Left ventricle myocardium inferior (tissue), 1 donor: ENCODE results near the gene ZNF789. TPM values are rescaled to one million over a fixed set of nuclear protein-coding genes. Genes with fewer than 3 reads are reported as not detected.

Source experiments
- DNase-seq: peaks from one replicate; pipeline ENCODE4 v3.0.0-alpha.2; 2020
- H3K27ac ChIP-seq: fragments of 200-600 bp; replicated peaks from 2 replicates; pipeline ENCODE4 v1.8.0; 2021
- H3K27me3 ChIP-seq: fragments of 200-600 bp; 2 replicates; pipeline ENCODE4 v1.8.0; 2021; ENCODE audit warnings: low read depth
- H3K36me3 ChIP-seq: fragments of 200-600 bp; 2 replicates; pipeline ENCODE4 v1.8.0; 2021
- H3K4me1 ChIP-seq: fragments of 200-600 bp; 2 replicates; pipeline ENCODE4 v1.8.0; 2021
- H3K4me3 ChIP-seq: fragments of 200-600 bp; 2 replicates; pipeline ENCODE4 v1.8.0; 2021; ENCODE audit warnings: mild to moderate bottlenecking, moderate library complexity
- H3K9me3 ChIP-seq: fragments of 200-600 bp; replicated peaks from 2 replicates; pipeline ENCODE4 v1.8.0; 2021
- intact Hi-C: fragments of 100-400 bp; cut with micrococcal nuclease; formaldehyde crosslinking; loops from one replicate; pipeline ENCODE4 v1.11.0; 2022
- total RNA-seq: library from RNA; stranded (reverse); fragmentation: NEBNext Ultra II Directional; extraction: Animal tissue kit (Norgen Biotek cat#: 25700); gene quantifications from one replicate; pipeline ENCODE4 v1.2.1, GENCODE V29; 2021
- TF ChIP-seq, protein P1 (sequence below): fragments of 200-600 bp; IDR thresholded peaks from 2 replicates; pipeline ENCODE4 v1.8.0; 2021; ENCODE audit warnings: antibody characterized with exemption, mild to moderate bottlenecking, borderline replicate concordance
- donor health status: DM: no; HTN: yes; CAD: no; lungs with severe emphysema.

The ZNF789 gene
- total RNA-seq, 1 donor from 2014 or later, result 3.3 TPM

DNA sequence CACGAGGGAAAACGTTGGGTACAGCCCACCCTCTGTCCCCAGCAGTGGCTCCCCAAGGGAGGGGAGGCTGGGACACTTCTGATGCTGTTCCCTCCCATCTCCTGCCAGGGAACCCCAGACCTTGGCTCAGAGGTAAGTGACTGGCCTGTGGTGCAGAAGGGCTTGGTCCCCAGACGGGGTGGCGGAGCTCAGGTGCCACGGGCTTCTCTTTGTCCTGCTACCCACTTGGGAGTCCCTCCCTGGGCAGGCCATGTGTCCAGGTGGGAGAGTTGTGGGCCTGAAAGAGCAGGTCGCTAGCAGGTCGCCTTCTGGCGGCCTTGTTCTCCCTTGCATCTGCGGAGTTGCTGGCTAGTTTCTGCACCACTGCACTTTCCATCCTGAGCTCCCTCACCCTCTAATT is 16.8 kb upstream of the ZNF789 start:
- no peaks in the 10 kb centered on the region for H3K9me3 ChIP-seq
- H3K4me3 ChIP-seq, result no peak overlapping the region
- TF ChIP-seq, protein P1, sequence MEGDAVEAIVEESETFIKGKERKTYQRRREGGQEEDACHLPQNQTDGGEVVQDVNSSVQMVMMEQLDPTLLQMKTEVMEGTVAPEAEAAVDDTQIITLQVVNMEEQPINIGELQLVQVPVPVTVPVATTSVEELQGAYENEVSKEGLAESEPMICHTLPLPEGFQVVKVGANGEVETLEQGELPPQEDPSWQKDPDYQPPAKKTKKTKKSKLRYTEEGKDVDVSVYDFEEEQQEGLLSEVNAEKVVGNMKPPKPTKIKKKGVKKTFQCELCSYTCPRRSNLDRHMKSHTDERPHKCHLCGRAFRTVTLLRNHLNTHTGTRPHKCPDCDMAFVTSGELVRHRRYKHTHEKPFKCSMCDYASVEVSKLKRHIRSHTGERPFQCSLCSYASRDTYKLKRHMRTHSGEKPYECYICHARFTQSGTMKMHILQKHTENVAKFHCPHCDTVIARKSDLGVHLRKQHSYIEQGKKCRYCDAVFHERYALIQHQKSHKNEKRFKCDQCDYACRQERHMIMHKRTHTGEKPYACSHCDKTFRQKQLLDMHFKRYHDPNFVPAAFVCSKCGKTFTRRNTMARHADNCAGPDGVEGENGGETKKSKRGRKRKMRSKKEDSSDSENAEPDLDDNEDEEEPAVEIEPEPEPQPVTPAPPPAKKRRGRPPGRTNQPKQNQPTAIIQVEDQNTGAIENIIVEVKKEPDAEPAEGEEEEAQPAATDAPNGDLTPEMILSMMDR, result no peak
- peaks cover 52% of the 10 kb centered on the region for H3K4me1 ChIP-seq
- no peak overlapping the region for H3K27ac ChIP-seq
- no peak for DNase-seq
- intact Hi-C loops, result no loop called here
- H3K27me3 ChIP-seq, result no peaks in the 10 kb centered on the region
- H3K36me3 ChIP-seq, result peaks cover 92% of the 10 kb centered on the region

DNA sequence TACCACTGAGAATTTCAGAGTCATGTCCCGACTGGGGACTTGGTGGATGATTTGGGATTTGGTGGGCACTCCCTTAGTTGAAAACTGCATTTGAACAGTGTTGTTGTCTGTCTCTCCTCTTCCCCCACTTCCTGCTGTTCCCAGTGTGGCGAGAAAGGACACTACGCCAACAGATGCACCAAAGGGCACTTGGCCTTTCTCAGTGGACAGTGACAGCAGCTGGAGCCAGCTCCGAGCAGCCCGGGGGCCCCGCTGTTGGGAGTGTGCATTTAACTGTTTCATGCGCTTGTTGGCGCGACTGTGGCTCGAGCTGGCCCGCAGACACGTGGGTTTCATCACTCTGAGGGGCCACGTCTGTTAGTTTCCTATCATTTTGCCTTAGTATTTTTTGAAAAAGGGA is 16.4 kb upstream of the ZNF789 start:
- intact Hi-C loops, result no loop called here
- DNase-seq, result no peak
- Histone ChIP-seq H3K36me3 (peaks cover 88% of the 10 kb centered on the region), H3K4me3 (no peak overlapping the region), H3K27me3 (no peaks in the 10 kb centered on the region), H3K27ac (no peak overlapping the region), H3K9me3 (no peaks in the 10 kb centered on the region), H3K4me1 (peaks cover 53% of the 10 kb centered on the region)
- TF ChIP-seq, protein P1, result no peak

DNA sequence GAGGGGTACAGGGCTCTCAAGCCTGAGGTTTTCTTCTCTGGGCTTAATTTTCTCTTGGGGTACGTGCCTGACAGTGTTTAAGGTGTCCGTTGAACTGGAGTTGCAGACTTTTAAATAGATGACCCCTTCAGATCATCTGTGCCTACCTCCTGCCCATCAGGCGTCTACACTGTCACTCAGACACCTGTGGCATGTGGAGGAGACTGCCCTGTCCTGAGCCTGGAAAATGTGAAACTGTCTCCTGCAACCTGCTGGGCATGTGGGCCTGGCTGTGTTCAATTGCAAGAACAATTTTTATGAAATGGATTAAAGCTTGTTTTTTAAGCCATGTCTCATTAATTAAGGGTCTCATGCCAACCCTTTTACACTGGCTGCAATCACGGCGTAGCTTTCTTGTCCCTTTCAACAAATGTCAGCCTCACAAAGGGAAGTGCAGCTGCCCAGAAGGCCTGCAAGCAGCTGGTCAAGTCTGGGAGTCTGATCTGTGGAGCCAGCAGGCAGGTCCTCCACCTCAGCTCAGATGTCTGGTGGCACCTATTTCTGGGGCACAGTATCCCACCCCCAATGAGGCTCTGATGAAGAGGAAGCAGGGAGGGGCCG is 15.5 kb upstream of the ZNF789 start:
- Histone ChIP-seq H3K36me3 (peaks cover 81% of the 10 kb centered on the region), H3K27me3 (no peaks in the 10 kb centered on the region), H3K27ac (no peak overlapping the region), H3K9me3 (no peaks in the 10 kb centered on the region), H3K4me1 (peaks cover 53% of the 10 kb centered on the region), H3K4me3 (no peak overlapping the region)
- TF ChIP-seq, protein P1, result no peak
- intact Hi-C loops, result no loop called here
- DNase-seq, result no peak

DNA sequence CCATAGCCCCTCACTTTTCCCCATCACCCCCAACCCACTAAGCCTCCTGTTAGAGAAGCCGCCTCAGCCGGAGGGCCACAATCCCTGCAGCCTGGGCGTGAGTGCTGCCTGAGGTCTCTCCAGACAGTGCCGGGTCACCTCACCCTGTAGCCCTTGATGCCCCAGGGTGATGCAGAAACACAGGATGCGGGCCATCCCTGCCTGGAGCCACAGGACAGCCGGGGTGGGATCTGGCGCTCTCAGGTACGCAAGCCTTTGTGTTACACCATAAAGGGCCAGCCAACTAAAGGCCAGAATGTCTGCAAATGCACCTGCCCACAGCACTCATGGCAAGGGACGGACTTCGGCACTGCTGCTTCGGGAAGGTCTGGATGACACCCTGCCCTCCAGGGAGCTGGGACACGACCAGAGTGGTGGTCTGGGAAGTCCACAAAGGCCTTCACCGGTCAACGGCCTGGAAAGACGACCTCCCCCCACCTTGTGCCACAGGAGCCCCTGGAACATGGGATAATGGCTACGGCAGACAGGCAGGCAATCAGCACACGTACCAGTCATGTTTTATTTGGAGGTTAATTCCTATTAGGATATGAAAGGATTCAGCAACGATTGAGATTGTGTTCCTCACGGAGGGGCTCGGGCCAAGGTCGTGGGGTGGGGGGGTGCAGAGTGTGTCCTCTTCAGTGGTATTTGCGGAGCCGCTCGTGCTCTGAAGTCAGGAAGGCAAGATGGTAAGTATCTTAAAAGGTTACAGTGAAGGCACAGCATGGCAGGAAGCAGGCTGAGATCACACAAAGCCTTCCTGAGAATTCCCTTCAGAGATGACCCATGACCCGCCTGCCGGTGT is 14.8 kb upstream of the ZNF789 start:
- Histone ChIP-seq H3K27ac (no peak overlapping the region), H3K36me3 (peaks cover 81% of the 10 kb centered on the region), H3K4me1 (peaks cover 53% of the 10 kb centered on the region), H3K27me3 (no peaks in the 10 kb centered on the region), H3K4me3 (no peak overlapping the region), H3K9me3 (no peaks in the 10 kb centered on the region)
- intact Hi-C loops, result no loop called here
- DNase-seq, result no peak
- TF ChIP-seq, protein P1, result no peak

DNA sequence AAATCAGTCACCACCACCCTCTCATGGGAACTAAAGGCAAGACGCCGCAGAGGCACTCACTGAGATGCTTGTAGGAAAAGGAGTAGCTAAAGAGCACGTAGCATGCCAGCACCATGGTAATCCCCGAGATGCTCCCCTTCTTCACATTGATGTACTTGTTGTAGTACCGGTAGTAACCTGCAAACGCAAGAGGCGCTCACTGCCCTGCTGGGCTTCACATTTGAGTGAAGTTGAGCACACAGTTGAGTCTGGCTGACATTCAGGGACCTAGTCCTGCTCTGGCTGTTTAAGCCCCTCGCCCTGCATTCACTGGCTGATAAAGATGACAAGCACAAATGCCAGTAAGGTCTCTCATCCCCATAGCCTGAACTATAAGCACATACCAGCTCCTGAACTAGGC is 13.6 kb upstream of the ZNF789 start:
- Histone ChIP-seq H3K9me3 (no peaks in the 10 kb centered on the region), H3K27ac (no peak overlapping the region), H3K4me1 (peaks cover 64% of the 10 kb centered on the region), H3K36me3 (peaks cover 82% of the 10 kb centered on the region), H3K27me3 (no peaks in the 10 kb centered on the region), H3K4me3 (no peak overlapping the region)
- TF ChIP-seq, protein P1, result no peak
- no peak for DNase-seq
- intact Hi-C loops, result no loop called here
